Renal cortex interstitium (tissue), 11 donors: Measurements from ENCODE around the gene LRRFIP1. TPM values are rescaled to one million over a fixed set of nuclear protein-coding genes. Genes with fewer than 3 reads are reported as not detected.
A peak's percentile ranks its signal among the peaks of the same experiment; 100 is the strongest.

Source experiments
- DNase-seq, 11 donors: peaks; one replicate each; pipeline ENCODE4 v3.0.0-alpha.2; 2013; ENCODE audit warnings: low read depth in 9 of 11, low spot score in 4 of 11; ENCODE audit errors: extremely low read depth in 1 of 11
- polyA plus RNA-seq, 3 donors: library from polyadenylated mRNA; unstranded; fragments of 120-200 nt; gene quantifications; one replicate each; pipeline ENCODE4 v1.2.1, GENCODE V29; 2013; ENCODE audit not compliant: insufficient read length in 3 of 3

LRRFIP1 gene
- polyA plus RNA-seq, 3 donors = 76.2 to 104 (median 94.4) TPM

GRCh38 chr2:237612527-237613357 lies 14.6 kb upstream of the LRRFIP1 start:
- DNase-seq = no peak

DNA sequence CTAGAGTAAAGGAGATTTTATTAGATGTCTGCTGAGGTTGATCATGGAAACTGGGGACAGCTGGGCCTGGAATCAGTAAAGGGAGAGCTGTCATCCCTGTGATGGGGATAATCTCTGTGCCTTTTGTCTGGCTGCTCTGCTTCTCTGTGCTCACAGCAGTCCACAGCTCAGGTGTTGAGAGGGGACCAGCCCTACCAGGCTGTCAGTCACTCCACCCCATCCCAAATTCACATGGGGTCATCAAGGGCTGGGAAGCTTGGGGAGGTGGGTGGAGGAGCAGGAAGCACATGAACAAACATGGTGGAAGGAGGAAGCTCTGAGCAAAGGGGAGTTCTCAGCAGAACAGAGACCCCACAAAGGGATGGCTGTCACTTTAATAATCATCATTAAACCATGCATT lies 13.7 kb upstream of the LRRFIP1 start:
- no peak for DNase-seq

DNA sequence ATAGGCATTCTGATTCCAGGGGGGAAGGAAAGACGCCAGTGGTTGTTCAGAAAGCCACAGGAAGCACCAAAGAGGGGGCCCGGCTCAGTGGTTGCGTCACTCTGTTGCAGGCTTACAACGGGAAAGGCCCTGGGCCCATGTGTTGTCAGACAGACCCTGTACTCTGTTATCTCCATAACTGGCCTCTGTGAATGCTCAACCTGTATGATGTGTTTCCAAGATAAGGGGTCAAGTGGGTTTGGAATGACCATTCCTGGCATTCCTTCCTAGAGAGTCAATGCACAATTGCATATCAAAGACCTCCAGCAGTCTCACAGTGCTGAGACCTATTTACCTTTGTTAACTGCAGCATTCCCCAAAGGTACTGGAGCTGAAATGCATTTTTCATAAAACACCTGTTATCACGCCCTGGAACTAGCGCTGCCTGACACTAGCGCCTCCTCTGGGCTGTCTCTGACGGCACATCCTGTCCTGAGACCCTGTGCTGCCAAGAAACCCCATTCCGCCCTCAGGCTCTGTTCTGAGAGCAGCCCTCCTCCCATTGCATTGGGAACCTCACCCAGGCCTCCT lies 13.2 kb upstream of the LRRFIP1 start:
- no peak for DNase-seq

- no peak for DNase-seq
These were observed 11.6 kb upstream of the LRRFIP1 start for GRCh38 chr2:237615631-237616249.

DNA sequence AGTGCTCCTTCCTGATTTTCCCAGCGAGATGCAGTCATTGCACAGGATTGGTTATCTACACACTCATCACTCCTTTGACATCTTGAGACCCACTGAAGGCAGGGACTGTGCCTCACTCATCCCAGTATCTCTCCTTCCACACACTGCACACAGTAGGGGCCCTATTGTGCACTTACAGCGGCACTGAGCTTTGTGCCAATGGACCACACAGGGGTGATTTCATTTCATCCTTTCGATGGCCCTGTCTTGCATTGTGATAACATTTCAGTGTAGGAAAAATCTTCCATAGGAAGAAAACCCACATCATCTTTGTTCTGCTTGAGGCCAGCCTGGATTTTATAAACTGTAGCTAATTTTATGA lies 11.0 kb upstream of the LRRFIP1 start:
- no peak for DNase-seq

DNA sequence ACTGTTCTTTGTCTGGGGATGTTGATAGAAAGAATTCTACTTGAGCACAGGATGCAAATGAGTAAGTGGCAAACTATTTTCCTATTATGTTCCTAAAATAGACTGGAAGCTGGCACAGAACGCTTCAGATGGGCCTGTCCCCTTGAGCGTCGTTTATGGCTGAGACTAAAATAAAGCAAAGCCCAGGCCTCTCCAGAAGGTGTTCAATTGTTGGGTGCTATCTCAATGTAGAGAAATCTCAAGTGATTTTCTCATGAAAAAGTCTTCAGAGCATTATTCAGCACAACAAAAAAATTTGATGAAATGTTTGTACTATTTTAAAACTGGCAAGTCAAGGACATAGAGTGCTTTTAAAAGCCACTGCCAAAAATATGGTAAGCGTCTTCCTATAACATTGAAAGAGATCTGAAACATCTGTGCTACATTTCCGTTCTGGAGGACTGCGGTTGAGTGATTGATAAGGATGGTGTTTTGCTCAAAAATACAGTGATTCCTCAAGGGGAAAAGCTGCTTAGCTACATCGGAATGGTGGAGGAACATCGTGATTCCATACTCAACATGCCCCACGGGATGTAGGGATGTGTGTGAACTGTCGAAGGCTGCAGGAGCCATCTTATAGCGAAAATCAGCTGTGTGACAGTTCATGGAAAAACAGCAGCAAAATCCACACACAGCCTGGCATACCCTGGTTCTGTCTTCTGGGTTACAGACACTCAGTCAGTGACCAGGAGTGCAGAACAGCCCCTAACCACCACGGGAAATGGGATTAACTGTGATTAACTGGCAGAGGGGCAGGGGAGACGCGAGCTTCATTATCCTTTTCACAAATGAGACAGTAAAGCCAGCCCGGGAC lies 10.4 kb upstream of the LRRFIP1 start:
- peak in 1 of 11 donors; percentile 66 for DNase-seq

GRCh38 chr2:237617587-237617982 lies 9.8 kb upstream of the LRRFIP1 start:
- no peak for DNase-seq

GRCh38 chr2:237618449-237618848 lies 8.9 kb upstream of the LRRFIP1 start:
- no peak for DNase-seq

DNA sequence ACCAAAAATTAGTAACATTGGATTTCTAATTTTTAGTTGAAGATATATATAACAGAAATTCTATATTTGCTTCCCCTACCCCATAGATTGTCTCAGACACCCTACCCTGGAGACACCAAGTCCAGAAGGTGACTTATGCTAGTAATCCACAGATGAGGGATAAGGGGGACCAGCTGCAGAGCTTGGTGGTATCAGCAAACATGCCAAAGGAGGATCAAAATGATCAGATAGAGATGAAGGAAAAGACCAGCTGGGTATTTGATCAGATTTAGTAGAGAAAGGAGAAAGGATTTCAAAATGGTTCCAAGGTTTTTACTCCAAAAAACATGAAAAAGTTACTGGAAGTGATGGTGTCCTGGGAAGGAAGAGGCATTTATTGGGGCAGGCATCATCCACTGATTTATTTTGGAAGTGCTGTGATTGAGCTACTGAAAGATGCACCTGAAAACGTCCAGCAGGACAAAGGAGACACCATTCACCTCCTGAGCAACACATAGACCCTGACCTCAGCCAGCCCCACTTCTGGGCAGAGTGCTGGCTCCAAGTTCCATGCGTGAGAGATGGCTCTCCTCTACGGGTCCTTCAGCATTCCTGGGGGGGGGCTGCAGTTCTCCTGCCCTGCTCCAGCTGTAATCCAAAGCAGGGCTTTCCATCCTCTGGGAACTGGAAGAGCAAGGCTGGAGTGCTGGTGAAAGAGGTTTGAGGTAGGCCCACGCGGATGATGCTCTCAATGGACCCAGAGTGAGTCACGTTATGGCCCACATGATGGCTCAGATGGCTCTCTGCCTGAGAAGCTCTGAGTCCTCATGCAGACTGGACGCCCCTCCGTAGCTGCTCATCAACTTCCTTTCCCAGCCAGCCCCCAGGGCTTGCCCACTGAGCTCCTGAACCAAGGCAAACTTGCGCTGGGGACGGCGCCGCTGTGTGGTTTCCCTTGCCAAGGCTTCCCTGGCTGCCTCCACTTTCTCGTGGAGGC lies 3.7 kb upstream of the LRRFIP1 start:
- no peak for DNase-seq

GRCh38 chr2:237624565-237624964 lies 2.8 kb upstream of the LRRFIP1 start:
- DNase-seq = no peak

DNA sequence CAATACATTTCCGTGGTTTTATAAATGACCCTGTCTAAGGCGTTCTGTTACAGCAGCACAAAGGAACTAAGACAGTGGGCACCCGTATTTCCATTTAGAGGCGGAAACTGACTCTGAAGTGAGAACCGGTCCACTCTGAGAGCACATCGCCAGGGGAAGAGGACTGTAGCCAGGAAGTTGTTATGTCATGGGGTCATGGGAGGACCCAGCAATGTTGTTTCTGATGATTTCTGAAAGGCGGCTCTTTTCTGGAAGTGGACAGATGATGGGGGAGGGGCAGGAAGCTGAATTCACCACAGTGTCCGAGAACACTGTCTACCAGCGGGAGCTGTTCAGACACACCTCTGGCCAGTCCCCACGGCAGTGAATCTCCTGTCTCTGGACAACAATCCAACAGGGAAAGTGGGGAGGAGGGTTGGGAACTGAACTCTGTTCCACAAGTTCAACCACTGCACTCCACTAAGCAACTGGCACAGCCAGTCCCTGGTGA lies 2.1 kb upstream of the LRRFIP1 start:
- no peak for DNase-seq

DNA sequence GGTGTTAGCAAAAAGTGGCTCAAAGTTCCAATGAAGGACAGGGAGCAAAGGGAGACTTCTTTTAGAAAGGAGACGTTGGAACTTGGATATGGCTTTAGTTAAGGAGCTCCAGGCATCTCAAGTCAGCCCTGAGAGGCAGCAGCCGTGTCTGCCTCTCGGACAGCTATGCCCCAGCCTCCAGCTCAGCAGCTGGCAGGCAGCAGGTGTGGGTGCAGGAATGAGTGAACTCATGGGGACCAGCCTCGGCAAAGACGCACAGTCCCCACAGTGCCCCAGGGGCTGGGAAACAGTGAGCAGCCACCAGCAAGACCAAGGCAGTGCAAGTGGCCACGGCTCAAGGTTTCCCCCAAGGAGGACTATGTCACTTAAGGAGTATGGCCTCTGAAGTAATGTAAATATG lies 1.6 kb upstream of the LRRFIP1 start:
- DNase-seq = no peak

- DNase-seq = no peak
These were observed 460 bp upstream of the LRRFIP1 start for GRCh38 chr2:237626813-237627440.

DNA sequence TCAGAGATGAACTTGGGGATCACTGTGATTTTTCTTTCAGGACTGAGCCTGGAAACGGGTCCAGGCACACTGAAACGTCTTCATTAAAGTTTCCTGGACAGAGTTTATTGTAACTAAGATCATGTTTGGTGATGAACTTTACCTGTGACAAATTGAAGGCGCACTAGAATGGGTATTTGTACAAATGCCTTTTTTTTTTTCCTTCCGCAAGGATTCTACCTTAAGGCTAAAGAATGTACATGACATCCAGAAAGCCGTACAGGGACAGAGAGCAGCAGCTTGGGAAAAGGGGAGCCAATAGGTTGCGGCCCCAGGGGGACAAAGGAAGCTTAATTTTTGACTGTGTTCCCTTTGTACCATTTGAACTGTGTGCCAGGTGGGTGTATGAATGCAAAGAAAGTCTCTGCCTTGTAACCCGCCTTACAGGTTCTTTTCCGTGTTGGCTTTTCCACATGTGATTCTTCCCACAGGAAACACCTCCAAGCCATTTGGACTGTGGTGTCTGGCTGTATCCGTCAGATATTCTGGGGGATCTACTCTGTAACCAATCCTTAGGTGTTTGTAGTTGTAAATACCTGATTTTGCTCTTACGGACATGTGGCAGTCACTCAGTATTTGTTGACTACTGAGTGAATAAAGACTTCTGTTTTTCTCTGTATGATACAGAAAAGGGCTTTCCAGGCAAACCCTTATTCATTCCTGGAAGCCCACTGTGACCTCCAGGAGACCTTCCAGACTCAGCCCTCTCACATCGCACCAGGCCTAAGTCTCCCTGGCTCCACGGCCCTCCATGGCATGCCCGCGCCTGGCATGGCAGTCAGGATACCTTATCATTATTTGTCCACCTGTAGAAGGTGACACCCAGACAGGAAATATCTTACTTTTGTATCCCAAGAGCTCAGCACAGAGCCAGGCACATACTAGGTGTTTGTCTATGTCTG lies 1.1 kb downstream of the LRRFIP1 start:
- DNase-seq = no peak

DNA sequence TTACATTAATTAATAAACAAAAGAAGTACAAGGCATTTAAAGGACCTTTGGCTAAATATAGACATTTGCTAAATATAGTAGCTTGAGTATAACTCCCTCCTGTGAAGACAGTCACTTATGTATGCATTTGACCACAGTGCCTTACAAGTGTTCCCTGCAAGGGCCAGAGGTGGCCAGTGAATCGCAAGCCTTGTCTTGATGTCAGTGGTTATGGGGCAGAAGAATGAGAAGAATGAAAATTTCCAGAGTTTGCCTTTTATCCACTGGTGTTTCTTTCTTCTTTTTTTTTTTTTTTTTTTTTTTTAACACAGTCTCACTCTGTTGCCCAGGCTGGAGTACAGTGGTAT lies 1.8 kb downstream of the LRRFIP1 start:
- no peak for DNase-seq

GRCh38 chr2:237629739-237630138 lies 2.4 kb downstream of the LRRFIP1 start:
- no peak for DNase-seq
